DND-41 (cell line): Measurements from ENCODE around the gene DPM1.

Source experiments
- ATAC-seq: fragments of 200-7000 bp; cut with Tn5 transposase; 3 replicates; pipeline ENCODE4 v1.9.1; 2021; ENCODE audit warnings: low read depth; ENCODE audit not compliant: insufficient read depth
- DNase-seq: peaks from one replicate; pipeline ENCODE4 v3.0.0-alpha.2; 2020
- H2AFZ ChIP-seq: 2 replicates; pipeline ENCODE4 v1.6.0; 2012; ENCODE audit warnings: low read depth, low read length
- H3K27ac ChIP-seq: 2 replicates; pipeline ENCODE4 v1.5.1; 2012; ENCODE audit warnings: low read length, inconsistent platforms
- H3K27me3 ChIP-seq: fragments of 200-600 bp; sonication (generic); 2 replicates; pipeline ENCODE4 v1.6.0; 2012; ENCODE audit warnings: low read length, mild to moderate bottlenecking, inconsistent platforms; ENCODE audit not compliant: insufficient read depth, poor library complexity
- H3K36me3 ChIP-seq: 2 replicates; pipeline ENCODE4 v1.5.1; 2012; ENCODE audit warnings: low read length, inconsistent platforms; ENCODE audit not compliant: insufficient read depth
- H3K4me1 ChIP-seq: 2 replicates; pipeline ENCODE4 v1.5.1; 2012; ENCODE audit warnings: mild to moderate bottlenecking, low read length; ENCODE audit not compliant: insufficient read depth
- H3K4me2 ChIP-seq: 2 replicates; pipeline ENCODE4 v1.6.0; 2012; ENCODE audit warnings: mild to moderate bottlenecking, moderate library complexity, low read length, inconsistent platforms; ENCODE audit not compliant: insufficient read depth
- H3K4me3 ChIP-seq, 2 experiments: fragments of 200-600 bp in 1 of 2; shearing (Covaris generic) in 1 of 2; 2 replicates each; pipeline ENCODE4 v1.5.1; 2012 to 2016; ENCODE audit warnings: inconsistent platforms in 2 of 2, low read length in 2 of 2, mild to moderate bottlenecking in 2 of 2, low read depth in 1 of 2, moderate library complexity in 1 of 2
- H3K79me2 ChIP-seq: 2 replicates; pipeline ENCODE4 v1.6.0; 2012; ENCODE audit warnings: low read length, inconsistent platforms; ENCODE audit not compliant: insufficient read depth
- H3K9ac ChIP-seq: 2 replicates; pipeline ENCODE4 v1.6.0; 2012; ENCODE audit warnings: low read depth, mild to moderate bottlenecking, inconsistent platforms, low read length, moderate library complexity
- H3K9me3 ChIP-seq: 2 replicates; pipeline ENCODE4 v1.5.1; 2012; ENCODE audit warnings: low read length, moderate library complexity, mild to moderate bottlenecking, inconsistent platforms; ENCODE audit not compliant: insufficient read depth, severe bottlenecking
- H4K20me1 ChIP-seq: 2 replicates; pipeline ENCODE4 v1.6.0; 2012; ENCODE audit warnings: low read length; ENCODE audit not compliant: insufficient read depth
- EZH2 ChIP-seq: IDR thresholded peaks from 3 replicates; pipeline ENCODE4 v1.6.1; 2012; ENCODE audit warnings: borderline replicate concordance, low read depth, mild to moderate bottlenecking, moderate library complexity, low read length, inconsistent platforms; ENCODE audit not compliant: severe bottlenecking
- TF ChIP-seq, protein P1 (sequence below): IDR thresholded peaks from 2 replicates; pipeline ENCODE4 v1.5.1; 2012; ENCODE audit warnings: borderline replicate concordance, low read length, moderate library complexity, mild to moderate bottlenecking; ENCODE audit not compliant: poor library complexity, severe bottlenecking; ENCODE audit errors: extremely low read depth

Gene DPM1

GRCh38 chr20:50911716-50912115 lies 46.6 kb downstream of the DPM1 start:
- Histone ChIP-seq H3K9me3 (no peaks in the 10 kb centered on the region), H3K4me1 (no peaks in the 10 kb centered on the region), H3K4me3 (no peak overlapping the region), H3K27me3 (no peaks in the 10 kb centered on the region), H3K36me3 (peaks cover 73% of the 10 kb centered on the region), H3K9ac (no peak overlapping the region), H3K27ac (no peak overlapping the region), H3K4me2 (no peak overlapping the region), H4K20me1 (peaks cover 95% of the 10 kb centered on the region), H2AFZ (no peak overlapping the region), H3K79me2 (peaks cover 99% of the 10 kb centered on the region)
- TF ChIP-seq, protein P1, sequence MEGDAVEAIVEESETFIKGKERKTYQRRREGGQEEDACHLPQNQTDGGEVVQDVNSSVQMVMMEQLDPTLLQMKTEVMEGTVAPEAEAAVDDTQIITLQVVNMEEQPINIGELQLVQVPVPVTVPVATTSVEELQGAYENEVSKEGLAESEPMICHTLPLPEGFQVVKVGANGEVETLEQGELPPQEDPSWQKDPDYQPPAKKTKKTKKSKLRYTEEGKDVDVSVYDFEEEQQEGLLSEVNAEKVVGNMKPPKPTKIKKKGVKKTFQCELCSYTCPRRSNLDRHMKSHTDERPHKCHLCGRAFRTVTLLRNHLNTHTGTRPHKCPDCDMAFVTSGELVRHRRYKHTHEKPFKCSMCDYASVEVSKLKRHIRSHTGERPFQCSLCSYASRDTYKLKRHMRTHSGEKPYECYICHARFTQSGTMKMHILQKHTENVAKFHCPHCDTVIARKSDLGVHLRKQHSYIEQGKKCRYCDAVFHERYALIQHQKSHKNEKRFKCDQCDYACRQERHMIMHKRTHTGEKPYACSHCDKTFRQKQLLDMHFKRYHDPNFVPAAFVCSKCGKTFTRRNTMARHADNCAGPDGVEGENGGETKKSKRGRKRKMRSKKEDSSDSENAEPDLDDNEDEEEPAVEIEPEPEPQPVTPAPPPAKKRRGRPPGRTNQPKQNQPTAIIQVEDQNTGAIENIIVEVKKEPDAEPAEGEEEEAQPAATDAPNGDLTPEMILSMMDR = no peak
- TF ChIP-seq EZH2 = no peak
- ATAC-seq = no peak
- DNase-seq = no peak

DNA sequence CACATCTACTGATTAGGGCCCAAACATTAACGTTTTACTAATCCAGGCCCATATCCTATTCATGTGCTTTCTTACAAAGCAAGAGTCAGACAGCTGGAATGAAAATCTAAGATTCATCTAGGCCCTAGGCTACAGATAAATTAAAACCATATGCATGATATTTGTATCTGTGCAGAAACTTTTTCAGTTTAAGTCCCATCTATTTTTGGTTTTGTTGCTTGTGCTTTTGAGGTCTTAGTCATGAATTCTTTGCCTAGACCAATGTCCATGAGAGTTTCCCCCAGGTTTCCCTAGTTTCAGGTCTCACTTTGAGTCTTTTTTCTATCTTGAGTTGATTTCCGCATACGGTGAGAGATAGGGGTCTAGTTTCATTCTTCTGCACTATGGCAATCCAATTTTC lies 47.3 kb downstream of the DPM1 start:
- Histone ChIP-seq H3K27ac (no peak overlapping the region), H3K4me2 (no peak overlapping the region), H3K79me2 (peaks cover 99% of the 10 kb centered on the region), H3K9ac (no peak overlapping the region), H3K27me3 (no peaks in the 10 kb centered on the region), H3K4me1 (no peaks in the 10 kb centered on the region), H3K9me3 (no peaks in the 10 kb centered on the region), H3K36me3 (peaks cover 72% of the 10 kb centered on the region), H4K20me1 (peaks cover 95% of the 10 kb centered on the region), H2AFZ (no peak overlapping the region), H3K4me3 (no peak overlapping the region)
- no peak for ATAC-seq
- TF ChIP-seq, protein P1 = no peak
- TF ChIP-seq EZH2 = no peak
- DNase-seq = no peak

GRCh38 chr20:50909413-50909812 lies 48.9 kb downstream of the DPM1 start:
- Histone ChIP-seq H3K4me1 (no peaks in the 10 kb centered on the region), H3K4me3 (no peak overlapping the region), H3K4me2 (no peak overlapping the region), H3K27me3 (no peaks in the 10 kb centered on the region), H3K9me3 (no peaks in the 10 kb centered on the region), H3K36me3 (peaks cover 75% of the 10 kb centered on the region), H3K27ac (no peak overlapping the region), H3K79me2 (peaks cover 99% of the 10 kb centered on the region), H3K9ac (no peak overlapping the region), H2AFZ (no peak overlapping the region), H4K20me1 (peaks cover 95% of the 10 kb centered on the region)
- DNase-seq (no peak), ATAC-seq (no peak)
- no peak for TF ChIP-seq EZH2
- TF ChIP-seq, protein P1 = no peak

- Histone ChIP-seq H3K4me1 (no peaks in the 10 kb centered on the region), H3K27ac (no peak overlapping the region), H2AFZ (no peak overlapping the region), H3K36me3 (peaks cover 80% of the 10 kb centered on the region), H3K27me3 (no peaks in the 10 kb centered on the region), H4K20me1 (peaks cover 92% of the 10 kb centered on the region), H3K79me2 (peaks cover 96% of the 10 kb centered on the region), H3K4me2 (no peak overlapping the region), H3K9ac (no peak overlapping the region), H3K9me3 (no peaks in the 10 kb centered on the region), H3K4me3 (no peak overlapping the region)
- DNase-seq (no peak), ATAC-seq (no peak)
- no peak for TF ChIP-seq EZH2
- TF ChIP-seq, protein P1 = no peak
These were observed 54.2 kb downstream of the DPM1 start for GRCh38 chr20:50904067-50904570.
